B cell (primary cell): ENCODE measurements around the gene IRAK2. TPM values are rescaled to one million over a fixed set of nuclear protein-coding genes. Genes with fewer than 3 reads are reported as not detected.

Experiments
- ATAC-seq: fragments of 200-7000 bp; cut with Tn5 transposase; one replicate; pipeline ENCODE4 v1.10.0; 2021; ENCODE audit warnings: low read depth, mild to moderate bottlenecking, moderate number of reproducible peaks, moderate library complexity
- CTCF ChIA-PET: fragments of 350-600 bp; sonication (Branson Sonifier 250); formaldehyde crosslinking; loops from one replicate; lab custom pipeline; 2021; ENCODE audit warnings: antibody characterized with exemption, inconsistent platforms; lab: Charles Lee
- POLR2A ChIA-PET: fragments of 350-600 bp; sonication (Branson Sonifier 250); formaldehyde crosslinking; loops from one replicate; lab custom pipeline; 2021; ENCODE audit warnings: antibody characterized with exemption; lab: Charles Lee
- DNase-seq: peaks from one replicate; pipeline ENCODE4 v3.0.0; 2013
- H2AFZ ChIP-seq: 2 replicates; pipeline ENCODE4 v1.6.1; 2012; ENCODE audit warnings: mild to moderate bottlenecking, low read depth, low read length; ENCODE audit not compliant: insufficient read depth, poor library complexity, severe bottlenecking
- H3K27ac ChIP-seq, 2 donors: 1 replicate in 1 of 2; 2 replicates in 1 of 2; pipeline ENCODE4 v1.5.1; 2012 to 2013; ENCODE audit warnings: low read length in 2 of 2, mild to moderate bottlenecking in 2 of 2, moderate library complexity in 1 of 2
- H3K27me3 ChIP-seq, 4 experiments: fragments of 200-600 bp in 1 of 4; sonication (generic) in 1 of 4; replicated peaks in 1 of 4; 1 replicate in 2 of 4; 2 replicates in 2 of 4; pipeline versions ENCODE4 v1.6.1 to v1.7.0; 2013 to 2016; ENCODE audit warnings: low read length in 3 of 4, mild to moderate bottlenecking in 2 of 4, mixed read lengths in 1 of 4, moderate library complexity in 1 of 4; ENCODE audit not compliant: insufficient read depth in 4 of 4, control insufficient read depth in 3 of 4; ENCODE audit errors: control extremely low read depth in 1 of 4
- H3K36me3 ChIP-seq, 2 experiments: replicated peaks in 1 of 2; 1 replicate in 1 of 2; 2 replicates in 1 of 2; pipeline versions ENCODE4 v1.6.1 to v1.7.1; 2013; ENCODE audit warnings: low read length in 1 of 2; ENCODE audit not compliant: insufficient read depth in 2 of 2, control insufficient read depth in 1 of 2; ENCODE audit errors: control extremely low read depth in 1 of 2, extremely low read depth in 1 of 2
- H3K4me1 ChIP-seq, 2 donors: fragments of 200-600 bp in 1 of 2; sonication (generic) in 1 of 2; 1 replicate in 1 of 2; 2 replicates in 1 of 2; pipeline versions ENCODE4 v1.5.1 to v1.6.1; 2013 to 2017; ENCODE audit warnings: low read length in 2 of 2; ENCODE audit not compliant: control insufficient read depth in 2 of 2, insufficient read depth in 2 of 2
- H3K4me2 ChIP-seq: replicated peaks from 2 replicates; pipeline ENCODE3; 2012; ENCODE audit warnings: mild to moderate bottlenecking, low read depth, low read length; ENCODE audit not compliant: poor library complexity, severe bottlenecking
- H3K4me3 ChIP-seq, 5 experiments: fragments of 200-600 bp in 1 of 5; sonication (generic) in 1 of 5; 1 replicate in 3 of 5; 2 replicates in 2 of 5; pipeline versions ENCODE4 v1.5.1 to v1.7.0; 2011 to 2016; ENCODE audit warnings: low read length in 4 of 5, mild to moderate bottlenecking in 4 of 5, low read depth in 2 of 5, control low read depth in 1 of 5, moderate library complexity in 1 of 5; ENCODE audit not compliant: insufficient read depth in 1 of 5; ENCODE audit errors: control extremely low read depth in 1 of 5, extremely low read depth in 1 of 5
- H3K79me2 ChIP-seq: fragments of 200-600 bp; sonication (generic); one replicate; pipeline ENCODE4 v1.6.0; 2016; ENCODE audit warnings: low read length; ENCODE audit not compliant: control insufficient read depth, insufficient read depth
- H3K9ac ChIP-seq: fragments of 200-600 bp; sonication (generic); 2 replicates; pipeline ENCODE4 v1.6.1; 2017; ENCODE audit warnings: mild to moderate bottlenecking, low read length, moderate library complexity
- H3K9me3 ChIP-seq, 3 donors: one replicate each; pipeline versions ENCODE4 v1.6.1 to v1.7.1; 2013; ENCODE audit warnings: low read length in 2 of 3; ENCODE audit not compliant: control insufficient read depth in 2 of 3, insufficient read depth in 1 of 3; ENCODE audit errors: control extremely low read depth in 1 of 3
- H4K20me1 ChIP-seq: 2 replicates; pipeline ENCODE4 v1.6.0; 2012; ENCODE audit warnings: mild to moderate bottlenecking, low read length; ENCODE audit not compliant: insufficient read depth, control insufficient read depth, poor library complexity, severe bottlenecking
- H3K27ac Mint-ChIP-seq: one replicate; pipeline ENCODE4 v1.8.0; 2021; ENCODE audit warnings: mixed read lengths
- H3K27me3 Mint-ChIP-seq: one replicate; pipeline ENCODE4 v1.8.0; 2021; ENCODE audit warnings: mixed read lengths
- H3K4me1 Mint-ChIP-seq: one replicate; pipeline ENCODE4 v1.8.0; 2021; ENCODE audit warnings: mixed read lengths
- H3K4me3 Mint-ChIP-seq: one replicate; pipeline ENCODE4 v1.8.0; 2021; ENCODE audit warnings: mixed read lengths
- H3K9me3 Mint-ChIP-seq: one replicate; pipeline ENCODE4 v1.8.0; 2022; ENCODE audit warnings: mixed read lengths; ENCODE audit not compliant: insufficient read depth
- CTCF ChIP-seq: fragments of 200-600 bp; IDR thresholded peaks from one replicate; pipeline ENCODE4 v1.8.0; 2022; ENCODE audit warnings: antibody characterized with exemption, mild to moderate bottlenecking
- EZH2 ChIP-seq: IDR thresholded peaks from 2 replicates; pipeline ENCODE4 v1.6.1; 2012; ENCODE audit warnings: borderline replicate concordance, low read depth, mild to moderate bottlenecking, moderate library complexity, low read length; ENCODE audit not compliant: insufficient read depth, poor library complexity, severe bottlenecking
- WGBS: methylation state at CpG from one replicate; pipeline ENCODE4 v1.1.5; 2013; ENCODE audit warnings: missing lambda C conversion rate; ENCODE audit not compliant: insufficient coverage; 5-methylcytosine and 5-hydroxymethylcytosine counted together
- intact Hi-C: fragments of 100-400 bp; cut with micrococcal nuclease; formaldehyde crosslinking; loops from one replicate; pipeline ENCODE4 v1.10.0; 2022
- polyA plus RNA-seq: library from polyadenylated mRNA; depleted of rRNA; stranded (reverse); fragments of >200 nt; gene quantifications from 2 replicates; pipeline ENCODE4 v1.2.3, GENCODE V29; 2012
- total RNA-seq, 2 donors: library from RNA; stranded (reverse); fragments of 120-200 nt in 1 of 2; gene quantifications; 1 replicate in 1 of 2; 2 replicates in 1 of 2; pipeline versions ENCODE4 v1.2.3 to v1.2.4, GENCODE V29; 2013 to 2022

IRAK2 gene
- total and polyA plus RNA-seq, 2 donors (not counting 1 experiment from before 2014, with no cell fraction given): 11.8 to 23.2 TPM

- Histone ChIP-seq H2AFZ (no peak overlapping the region), H3K4me2 (no peak overlapping the region), H3K4me3 (no peak overlapping the region), H3K27me3 (no peaks in the 10 kb centered on the region), H3K79me2 (peaks cover 27% of the 10 kb centered on the region), H3K27ac (no peak overlapping the region), H3K9ac (no peak overlapping the region), H3K36me3 (peaks cover 0 to 28% of the 10 kb centered on the region in 2 experiments), H3K9me3 (no peaks in the 10 kb centered on the region), H4K20me1 (no peaks in the 10 kb centered on the region), H3K4me1 (peaks cover 19 to 20% of the 10 kb centered on the region in 2 donors)
- WGBS: no CpG with 5 or more reads among the region's 2 CpGs
- Mint-ChIP-seq H3K4me3 (no peak overlapping the region), H3K27ac (no peak overlapping the region), H3K4me1 (peaks cover 16% of the 10 kb centered on the region), H3K9me3 (no peaks in the 10 kb centered on the region), H3K27me3 (no peaks in the 10 kb centered on the region)
- CTCF ChIA-PET: interaction anchor here (1.0 kb wide), 1 partner anchor 9 kb away, joined by 3 read pairs; no protein-coding TSS in a partner anchor
- DNase-seq: no peak
- POLR2A ChIA-PET: interaction anchor here (0.6 to 0.8 kb wide), 3 partner anchors 8 to 271 kb away, joined by 3 read pairs; no protein-coding TSS in a partner anchor
- intact Hi-C loops: no loop called here
- TF ChIP-seq CTCF (no peak), EZH2 (no peak)
- ATAC-seq: no peak
Observed at GRCh38 chr3:10204921-10205320, 40.2 kb downstream of the IRAK2 start.

- peaks cover 14% of the 10 kb centered on the region for H3K4me1 Mint-ChIP-seq
- no peaks in the 10 kb centered on the region for H3K27me3 ChIP-seq
- no peak for TF ChIP-seq CTCF
- TF ChIP-seq EZH2: no peak
- ChIA-PET POLR2A (interaction anchor here (0.7 kb wide), 1 partner anchor 64 kb away, joined by 9 read pairs; the partner anchor contains the start of gene VHL), CTCF (no interaction called here)
- ATAC-seq: no peak
- no peak overlapping the region for H2AFZ ChIP-seq
- H3K27ac Mint-ChIP-seq: peak overlapping the region; percentile 17
- no peak overlapping the region for H3K4me3 ChIP-seq
- no peak overlapping the region for H3K4me3 Mint-ChIP-seq
- WGBS: 99% methylated on average over 6 of the region's 7 CpGs
- no peak overlapping the region for H3K27ac ChIP-seq
- no peaks in the 10 kb centered on the region for H3K9me3 Mint-ChIP-seq
- no peak for DNase-seq
- peaks cover 20% of the 10 kb centered on the region for H3K79me2 ChIP-seq
- H3K4me2 ChIP-seq: no peak overlapping the region
- intact Hi-C loops: no loop called here
- H4K20me1 ChIP-seq: no peaks in the 10 kb centered on the region
- H3K9me3 ChIP-seq: no peaks in the 10 kb centered on the region
- no peaks in the 10 kb centered on the region for H3K27me3 Mint-ChIP-seq
- H3K36me3 ChIP-seq: peaks cover 0 to 28% of the 10 kb centered on the region in 2 experiments
- H3K9ac ChIP-seq: no peak overlapping the region
- H3K4me1 ChIP-seq: peaks cover 12 to 16% of the 10 kb centered on the region in 2 donors
Observed at GRCh38 chr3:10205451-10206165, 40.9 kb downstream of the IRAK2 start.
